T-helper 17 cell (primary cell): ENCODE measurements around the gene DNAH9. TPM values are rescaled to one million over a fixed set of nuclear protein-coding genes. Genes with fewer than 3 reads are reported as not detected.
A peak's percentile ranks its signal among the peaks of the same experiment; 100 is the strongest.

Source experiments
- ATAC-seq: fragments of 150-1000 bp; cut with Tn5 transposase; 2 replicates; pipeline ENCODE4 v1.10.0; 2021; ENCODE audit warnings: mild to moderate bottlenecking, moderate library complexity
- DNase-seq, 3 donors: peaks; one replicate each; pipeline versions ENCODE4 v3.0.0 to v3.0.0-alpha.2; 2020 to 2021
- H3K9me3 ChIP-seq: one replicate; pipeline ENCODE4 v1.7.0; 2013; ENCODE audit warnings: low read length, mild to moderate bottlenecking; ENCODE audit not compliant: control insufficient read depth, poor library complexity, severe bottlenecking
- H3K27ac Mint-ChIP-seq: one replicate; pipeline ENCODE4 v1.8.0; 2022; ENCODE audit warnings: mild to moderate bottlenecking, moderate library complexity, mixed read lengths
- H3K27me3 Mint-ChIP-seq: one replicate; pipeline ENCODE4 v1.8.0; 2022; ENCODE audit warnings: mixed read lengths
- H3K36me3 Mint-ChIP-seq: one replicate; pipeline ENCODE4 v1.8.0; 2022; ENCODE audit warnings: low read depth, mixed read lengths
- H3K4me1 Mint-ChIP-seq: one replicate; pipeline ENCODE4 v1.8.0; 2022; ENCODE audit warnings: mild to moderate bottlenecking, mixed read lengths
- H3K4me3 Mint-ChIP-seq: one replicate; pipeline ENCODE4 v1.8.0; 2022; ENCODE audit warnings: mild to moderate bottlenecking, moderate library complexity, mixed read lengths
- total RNA-seq, 4 donors: library from RNA in 2 of 4; stranded (reverse) in 2 of 4; gene quantifications; one replicate each; pipeline ENCODE4 v1.2.3 and lab custom pipeline; 2022 to 2026

Gene DNAH9
- total RNA-seq, 2 donors from 2014 or later, result not detected

DNA sequence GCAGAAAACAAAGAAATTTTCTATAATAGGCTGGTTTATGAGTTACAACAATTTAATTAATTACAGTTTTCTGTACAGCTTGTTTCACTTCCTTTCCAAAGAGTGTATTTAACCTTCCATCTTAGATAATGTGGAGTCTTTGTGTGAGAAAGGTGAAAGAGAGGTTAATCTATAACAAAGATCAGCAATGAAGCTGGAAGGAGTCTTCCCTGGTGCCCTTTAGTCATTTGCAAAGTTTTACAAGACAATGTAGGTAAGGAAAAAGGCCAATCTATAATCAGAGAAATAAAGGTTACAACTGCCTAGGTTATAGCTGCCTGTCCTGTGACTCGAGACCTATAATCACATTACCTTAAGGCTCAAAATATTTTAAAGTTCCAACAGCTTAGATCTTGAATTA lies 257.0 kb downstream of the DNAH9 start:
- H3K27me3 Mint-ChIP-seq, result peaks cover 16% of the 10 kb centered on the region
- H3K27ac Mint-ChIP-seq, result no peak overlapping the region
- no peaks in the 10 kb centered on the region for H3K9me3 ChIP-seq
- ATAC-seq (no peak), DNase-seq (no peak)
- no peaks in the 10 kb centered on the region for H3K36me3 Mint-ChIP-seq
- H3K4me1 Mint-ChIP-seq, result no peaks in the 10 kb centered on the region
- H3K4me3 Mint-ChIP-seq, result no peak overlapping the region

DNA sequence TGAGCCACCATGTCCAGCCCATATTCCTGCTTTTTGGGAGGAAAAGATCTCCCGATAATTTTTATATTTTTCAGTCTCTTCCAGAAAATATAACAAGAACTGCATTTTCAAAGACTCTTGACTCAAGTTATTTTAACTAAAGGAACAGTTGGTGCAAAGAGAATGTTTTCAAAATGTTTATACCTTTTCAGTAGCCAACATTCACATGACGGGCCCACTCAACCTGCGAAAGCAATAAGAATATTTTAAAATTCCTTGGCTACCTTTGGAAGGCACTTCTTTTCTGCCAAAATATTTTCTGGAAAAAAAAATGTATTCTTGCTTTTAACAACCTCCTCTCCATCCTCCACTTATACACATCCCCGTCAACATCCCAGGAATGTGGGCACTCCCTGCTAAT lies 258.7 kb downstream of the DNAH9 start:
- no peaks in the 10 kb centered on the region for H3K4me1 Mint-ChIP-seq
- ATAC-seq (no peak), DNase-seq (no peak)
- H3K36me3 Mint-ChIP-seq, result no peaks in the 10 kb centered on the region
- peaks cover 5% of the 10 kb centered on the region for H3K27me3 Mint-ChIP-seq
- H3K27ac Mint-ChIP-seq, result no peak overlapping the region
- no peaks in the 10 kb centered on the region for H3K9me3 ChIP-seq
- H3K4me3 Mint-ChIP-seq, result no peak overlapping the region

DNA sequence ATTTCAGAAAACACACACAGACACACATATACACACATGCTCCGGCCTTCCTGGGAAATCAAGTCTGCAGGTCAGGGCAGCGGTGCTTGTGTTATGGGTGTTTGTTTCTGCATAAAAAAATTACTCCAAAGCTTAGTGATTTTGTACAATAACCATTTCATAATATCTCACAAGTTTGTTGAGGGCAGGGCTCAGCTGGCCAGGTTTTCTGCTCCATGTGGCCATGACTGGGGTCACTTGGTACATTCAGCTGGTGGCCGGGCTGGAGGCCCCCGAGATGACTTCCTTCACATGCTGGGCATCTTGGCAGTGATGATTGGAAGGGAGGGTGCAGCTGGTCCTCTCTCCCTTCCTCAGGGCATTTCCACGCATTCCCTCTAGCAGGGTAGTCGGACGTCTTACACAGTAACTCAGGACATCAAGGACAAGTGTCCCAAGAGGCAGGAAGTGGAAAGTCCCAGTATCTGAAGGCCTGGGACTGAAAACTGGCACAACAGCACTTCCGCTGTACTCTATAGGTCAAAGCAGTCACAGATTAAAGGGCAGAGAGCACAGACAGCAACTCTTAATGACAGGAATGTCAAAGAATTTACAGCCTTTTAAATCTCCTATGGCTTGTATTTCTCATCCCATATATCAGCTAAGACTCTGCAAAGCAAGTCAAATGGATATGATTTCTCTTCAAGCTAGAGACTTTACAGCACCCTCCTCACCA lies 271.6 kb downstream of the DNAH9 start:
- Mint-ChIP-seq H3K36me3 (peaks cover 4% of the 10 kb centered on the region), H3K27ac (no peak overlapping the region), H3K4me1 (no peaks in the 10 kb centered on the region), H3K4me3 (no peak overlapping the region), H3K27me3 (peaks cover 29% of the 10 kb centered on the region)
- DNase-seq (no peak), ATAC-seq (no peak)
- no peaks in the 10 kb centered on the region for H3K9me3 ChIP-seq

DNA sequence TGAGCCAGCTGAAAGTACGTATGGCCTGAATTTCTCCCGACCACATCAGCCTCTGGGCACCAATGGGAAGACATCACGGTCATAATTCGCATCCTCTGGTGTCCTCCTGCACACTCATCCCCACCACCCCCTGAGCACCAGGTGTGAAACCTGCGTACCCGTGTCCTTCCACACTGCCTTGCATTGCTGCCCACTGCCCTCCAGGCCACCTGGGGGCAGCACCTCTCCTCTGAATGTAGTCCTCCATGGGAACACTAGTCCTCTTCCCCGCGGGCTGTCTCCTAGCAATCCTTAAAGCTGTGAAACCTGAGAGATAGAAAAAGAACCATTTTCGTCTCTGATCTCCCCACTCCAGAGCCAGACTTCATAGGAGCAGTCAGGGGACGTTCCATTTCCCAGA lies 273.5 kb downstream of the DNAH9 start:
- Mint-ChIP-seq H3K4me1 (no peaks in the 10 kb centered on the region), H3K27ac (peak overlapping the region; percentile 46), H3K4me3 (no peak overlapping the region), H3K36me3 (peaks cover 4% of the 10 kb centered on the region), H3K27me3 (peaks cover 29% of the 10 kb centered on the region)
- DNase-seq (no peak), ATAC-seq (no peak)
- H3K9me3 ChIP-seq, result no peaks in the 10 kb centered on the region

DNA sequence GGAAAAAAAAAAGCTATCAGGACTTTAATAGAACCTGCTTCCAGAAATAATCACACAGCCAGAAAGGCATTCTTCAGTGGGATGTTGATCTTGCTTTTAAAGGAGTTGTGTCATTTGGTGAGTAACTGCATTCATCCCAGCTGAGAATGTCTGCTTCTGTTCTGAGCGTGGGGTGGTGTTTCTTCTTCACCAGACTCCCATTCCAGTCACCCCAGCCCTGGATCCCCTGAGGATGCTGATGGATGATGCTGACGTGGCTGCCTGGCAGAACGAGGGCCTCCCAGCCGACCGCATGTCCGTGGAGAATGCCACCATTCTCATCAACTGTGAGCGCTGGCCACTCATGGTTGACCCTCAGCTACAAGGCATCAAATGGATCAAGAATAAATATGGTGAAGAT lies 276.5 kb downstream of the DNAH9 start:
- H3K27ac Mint-ChIP-seq, result no peak overlapping the region
- H3K36me3 Mint-ChIP-seq, result no peaks in the 10 kb centered on the region
- H3K4me3 Mint-ChIP-seq, result no peak overlapping the region

DNA sequence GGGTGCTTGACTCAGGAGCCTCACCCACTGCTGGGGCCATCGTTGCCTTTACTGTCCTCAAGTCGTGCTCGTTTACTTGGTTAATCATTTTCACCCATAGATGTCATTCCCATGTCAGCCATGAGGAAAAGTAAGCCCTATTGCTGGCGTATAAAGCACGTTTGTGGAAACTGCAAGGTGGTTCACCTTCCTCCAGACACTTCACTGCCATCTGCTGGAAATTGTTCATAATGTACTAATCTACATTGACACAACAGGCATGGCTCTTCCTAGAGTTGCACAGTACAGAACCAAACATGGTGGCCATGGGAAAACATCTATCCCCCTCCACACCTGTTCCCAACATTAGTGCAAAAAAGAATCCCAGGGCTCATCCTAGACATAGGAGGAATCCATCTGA lies 282.4 kb downstream of the DNAH9 start:
- no peak for ATAC-seq
- Mint-ChIP-seq H3K4me1 (no peaks in the 10 kb centered on the region), H3K27me3 (no peaks in the 10 kb centered on the region), H3K4me3 (no peak overlapping the region), H3K36me3 (no peaks in the 10 kb centered on the region), H3K27ac (no peak overlapping the region)
- no peak for DNase-seq
- no peaks in the 10 kb centered on the region for H3K9me3 ChIP-seq

More for the DNA sequence above, 276.5 kb downstream of the DNAH9 start:
- no peaks in the 10 kb centered on the region for H3K9me3 ChIP-seq
- no peaks in the 10 kb centered on the region for H3K4me1 Mint-ChIP-seq
- DNase-seq (no peak), ATAC-seq (no peak)
- peaks cover 21% of the 10 kb centered on the region for H3K27me3 Mint-ChIP-seq

DNA sequence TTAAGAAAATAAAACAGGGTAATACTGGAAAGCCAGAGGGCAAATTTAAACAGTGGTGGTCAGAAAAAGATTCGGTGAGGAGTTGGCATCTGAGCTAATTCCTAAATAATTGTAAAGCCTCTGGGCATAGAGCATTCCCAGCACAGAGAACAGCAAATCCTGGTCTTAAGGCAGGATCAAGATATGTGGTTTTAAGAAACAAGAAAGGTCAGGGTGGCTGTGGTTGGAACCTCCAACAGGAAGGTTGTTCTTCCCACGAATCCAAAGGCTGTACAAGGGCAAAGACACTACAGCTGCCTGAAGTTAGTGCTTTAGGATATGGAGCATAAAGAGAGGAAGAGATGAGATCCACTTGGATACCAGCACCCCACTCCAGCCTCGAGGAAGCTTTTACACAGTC lies 284.4 kb downstream of the DNAH9 start:
- H3K27ac Mint-ChIP-seq, result no peak overlapping the region

DNA sequence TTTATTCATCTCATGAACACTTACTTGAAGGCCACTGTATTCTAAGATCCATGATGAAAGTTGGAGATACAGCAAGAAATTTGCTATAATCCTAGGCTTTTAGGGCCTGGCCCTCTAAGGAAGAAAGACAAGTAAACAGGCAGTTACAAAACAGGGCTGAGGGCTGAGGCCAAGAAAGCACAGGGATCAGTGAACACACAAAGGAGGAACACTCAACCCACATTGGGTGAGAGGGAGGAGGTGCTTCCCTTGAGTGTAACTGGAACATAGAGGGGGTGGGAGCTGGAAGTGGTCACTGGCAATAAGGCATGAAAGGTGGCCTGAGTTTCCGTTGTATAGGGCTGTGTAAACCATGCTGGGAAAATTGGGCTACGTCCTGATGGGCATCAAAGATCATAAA lies 286.8 kb downstream of the DNAH9 start:
- no peak for DNase-seq
- no peaks in the 10 kb centered on the region for H3K27me3 Mint-ChIP-seq

More for the DNA sequence above, 284.4 kb downstream of the DNAH9 start:
- Mint-ChIP-seq H3K4me1 (no peaks in the 10 kb centered on the region), H3K27me3 (no peaks in the 10 kb centered on the region), H3K4me3 (no peak overlapping the region), H3K36me3 (no peaks in the 10 kb centered on the region)
- no peak for ATAC-seq
- H3K9me3 ChIP-seq, result no peaks in the 10 kb centered on the region
- DNase-seq, result no peak

DNA sequence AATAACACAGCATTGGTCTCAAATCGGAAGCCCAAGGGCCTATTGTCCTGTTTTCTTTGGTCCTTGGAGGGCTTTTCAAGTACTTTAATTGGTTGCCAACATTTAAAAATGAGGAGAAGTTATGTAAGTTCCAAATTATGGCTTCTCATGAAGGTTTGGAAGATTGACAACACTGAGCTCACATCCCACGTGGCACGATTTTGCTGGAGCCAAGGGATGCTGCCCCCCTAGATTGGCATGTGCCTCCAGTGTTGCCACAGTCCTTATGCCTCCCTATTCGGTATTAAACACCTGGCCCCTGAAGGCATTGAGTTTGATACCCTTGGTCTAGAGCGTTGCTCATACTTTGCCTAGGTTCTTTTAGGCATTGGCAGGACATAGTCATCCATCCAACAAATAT lies 291.0 kb downstream of the DNAH9 start:
- no peak for DNase-seq
- H3K4me1 Mint-ChIP-seq, result no peaks in the 10 kb centered on the region
- H3K4me3 Mint-ChIP-seq, result no peak overlapping the region
- H3K27ac Mint-ChIP-seq, result no peak overlapping the region
- H3K36me3 Mint-ChIP-seq, result no peaks in the 10 kb centered on the region
- ATAC-seq, result no peak
- no peaks in the 10 kb centered on the region for H3K27me3 Mint-ChIP-seq
- H3K9me3 ChIP-seq, result no peaks in the 10 kb centered on the region

More for the DNA sequence above, 286.8 kb downstream of the DNAH9 start:
- H3K9me3 ChIP-seq, result no peaks in the 10 kb centered on the region
- no peak for ATAC-seq
- Mint-ChIP-seq H3K4me3 (no peak overlapping the region), H3K36me3 (no peaks in the 10 kb centered on the region), H3K4me1 (no peaks in the 10 kb centered on the region), H3K27ac (no peak overlapping the region)

DNA sequence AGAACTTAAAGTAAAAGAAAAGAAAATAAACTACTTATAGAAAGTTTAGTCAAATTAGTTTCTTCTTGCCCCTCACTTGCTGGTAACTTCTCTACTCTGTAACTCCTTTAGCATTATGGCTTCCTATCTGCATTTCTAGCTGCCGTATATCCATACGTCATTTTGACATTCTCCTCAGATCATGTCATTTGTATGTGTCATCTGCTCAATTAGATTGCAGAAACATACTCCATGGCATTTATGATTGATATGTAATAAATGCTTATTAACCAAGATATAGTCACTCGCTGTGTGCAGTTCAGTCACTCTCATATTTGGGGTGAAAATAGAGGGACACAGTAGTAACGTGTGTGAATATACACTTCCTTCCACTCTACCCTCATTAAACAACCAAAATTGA lies 295.6 kb downstream of the DNAH9 start:
- H3K27ac Mint-ChIP-seq, result no peak overlapping the region
- no peak overlapping the region for H3K4me3 Mint-ChIP-seq
- H3K9me3 ChIP-seq, result no peaks in the 10 kb centered on the region
- H3K27me3 Mint-ChIP-seq, result no peaks in the 10 kb centered on the region
- ATAC-seq (no peak), DNase-seq (no peak)
- H3K36me3 Mint-ChIP-seq, result no peaks in the 10 kb centered on the region
- H3K4me1 Mint-ChIP-seq, result no peaks in the 10 kb centered on the region

DNA sequence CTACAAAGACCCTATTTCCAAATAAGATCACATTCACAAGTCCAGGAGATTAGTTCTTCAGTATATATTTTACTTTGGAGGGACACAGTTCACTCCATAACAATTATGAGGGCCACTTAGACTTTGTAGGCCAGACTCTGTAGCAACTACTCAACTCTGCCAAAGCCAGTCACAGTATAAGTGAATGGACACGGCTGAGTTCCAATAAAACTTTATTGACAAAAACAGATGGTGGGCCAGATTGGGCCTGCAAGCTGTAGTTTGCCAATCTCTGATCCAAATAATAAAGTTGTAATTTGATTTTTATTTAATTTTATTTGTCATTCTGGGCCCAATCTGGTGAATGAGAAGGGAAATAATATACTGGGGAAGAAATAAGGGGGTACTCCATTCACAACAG lies 297.9 kb downstream of the DNAH9 start:
- Mint-ChIP-seq H3K27ac (no peak overlapping the region), H3K27me3 (peaks cover 17% of the 10 kb centered on the region), H3K4me1 (no peaks in the 10 kb centered on the region), H3K36me3 (peaks cover 2% of the 10 kb centered on the region), H3K4me3 (no peak overlapping the region)
- ATAC-seq (no peak), DNase-seq (no peak)
- no peaks in the 10 kb centered on the region for H3K9me3 ChIP-seq

DNA sequence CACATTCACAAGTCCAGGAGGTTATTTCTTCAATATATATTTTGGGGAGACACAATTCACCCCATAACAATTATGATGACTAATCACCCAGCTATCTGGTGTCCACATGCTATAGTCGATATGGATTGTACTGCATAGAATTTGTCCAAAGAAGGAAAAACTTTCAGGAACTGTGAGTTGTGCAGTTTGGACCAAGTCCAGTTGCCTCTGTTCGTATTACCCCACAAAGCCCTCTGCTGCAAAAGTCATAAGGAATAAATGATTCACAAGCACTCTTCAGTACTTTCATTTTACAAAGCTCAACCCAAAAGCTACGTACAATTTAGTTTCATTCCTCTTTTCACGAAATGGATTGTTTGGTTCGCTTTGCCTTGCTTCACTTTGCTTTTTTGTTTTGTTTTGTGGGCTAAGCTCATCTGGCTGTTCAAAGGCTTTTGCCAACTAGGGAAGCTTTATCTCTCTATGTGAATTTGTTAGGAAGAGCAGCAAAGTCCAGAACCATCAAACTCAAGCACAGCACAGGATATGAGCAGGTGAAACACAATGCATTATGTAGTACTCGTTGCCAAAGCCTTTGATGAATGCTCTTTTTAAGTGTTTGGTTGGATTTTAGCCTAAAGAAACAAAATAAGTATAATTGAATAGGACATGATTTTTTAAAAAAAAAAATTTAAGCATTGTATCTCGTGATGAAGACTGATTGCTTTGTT lies 300.4 kb downstream of the DNAH9 start:
- Mint-ChIP-seq H3K4me3 (no peak overlapping the region), H3K4me1 (no peaks in the 10 kb centered on the region), H3K36me3 (peaks cover 2% of the 10 kb centered on the region), H3K27ac (no peak overlapping the region), H3K27me3 (peaks cover 17% of the 10 kb centered on the region)
- H3K9me3 ChIP-seq, result no peaks in the 10 kb centered on the region
- ATAC-seq, result no peak
- no peak for DNase-seq

DNA sequence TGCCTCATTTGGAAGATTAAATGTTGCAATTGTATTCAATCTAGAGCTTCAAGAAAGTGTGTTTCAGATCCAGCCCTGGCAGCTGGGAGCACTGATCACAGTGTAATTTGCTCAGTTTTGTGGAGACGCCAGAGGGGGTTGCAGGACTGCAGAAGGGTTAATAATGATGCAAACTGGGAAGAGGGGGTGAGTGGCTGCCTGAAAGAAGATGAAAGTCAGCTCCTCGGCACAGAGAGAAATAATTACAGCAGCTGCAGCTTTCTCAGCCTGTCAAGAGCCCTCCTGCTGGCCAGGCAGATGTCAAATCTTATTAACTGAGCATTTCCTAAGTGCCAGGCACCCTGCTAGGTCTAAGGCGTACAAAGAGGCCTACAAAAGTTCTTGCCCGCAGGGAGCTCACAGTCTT lies 301.3 kb downstream of the DNAH9 start:
- no peak for ATAC-seq
- H3K27ac Mint-ChIP-seq, result no peak overlapping the region

DNA sequence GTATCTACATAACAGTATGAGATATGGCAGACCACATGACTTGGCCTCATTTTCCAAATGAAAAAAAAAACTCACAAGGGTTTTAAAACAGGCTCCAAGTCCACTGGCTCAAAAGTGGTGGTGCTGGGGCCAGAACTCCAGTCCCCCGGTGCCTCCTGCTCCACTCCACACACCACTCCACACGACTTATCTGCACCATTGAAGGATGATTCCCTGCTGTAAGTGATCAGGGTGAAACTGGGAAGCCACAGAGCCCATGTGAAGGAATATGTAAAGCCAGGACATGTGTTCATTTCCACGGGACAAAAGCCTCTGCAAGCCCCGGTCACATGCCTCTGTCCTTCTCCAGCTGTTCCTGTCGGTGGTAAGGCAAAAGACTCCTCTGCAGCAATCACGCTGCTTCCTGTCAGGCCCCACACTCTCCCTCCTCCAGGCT lies 301.8 kb downstream of the DNAH9 start:
- H3K4me1 Mint-ChIP-seq, result no peaks in the 10 kb centered on the region
- DNase-seq (no peak), ATAC-seq (no peak)
- H3K27ac Mint-ChIP-seq, result no peak overlapping the region
- peaks cover 17% of the 10 kb centered on the region for H3K27me3 Mint-ChIP-seq
- peaks cover 2% of the 10 kb centered on the region for H3K36me3 Mint-ChIP-seq
- no peaks in the 10 kb centered on the region for H3K9me3 ChIP-seq
- H3K4me3 Mint-ChIP-seq, result no peak overlapping the region

More for the DNA sequence above, 301.3 kb downstream of the DNAH9 start:
- H3K4me3 Mint-ChIP-seq, result no peak overlapping the region
- peaks cover 17% of the 10 kb centered on the region for H3K27me3 Mint-ChIP-seq
- H3K4me1 Mint-ChIP-seq, result no peaks in the 10 kb centered on the region
- no peaks in the 10 kb centered on the region for H3K9me3 ChIP-seq
- peaks cover 2% of the 10 kb centered on the region for H3K36me3 Mint-ChIP-seq
- no peak for DNase-seq
